Measurements from ENCODE around the gene ACSM6. TPM values are rescaled to one million over a fixed set of nuclear protein-coding genes. Genes with fewer than 3 reads are reported as not detected.

The ACSM6 gene
- total and polyA plus RNA-seq, 2 of the 8 experiments (the other 6 are each of a cell fraction or from before 2014, with no cell fraction given) = 0.33 TPM; not detected in 1

DNA sequence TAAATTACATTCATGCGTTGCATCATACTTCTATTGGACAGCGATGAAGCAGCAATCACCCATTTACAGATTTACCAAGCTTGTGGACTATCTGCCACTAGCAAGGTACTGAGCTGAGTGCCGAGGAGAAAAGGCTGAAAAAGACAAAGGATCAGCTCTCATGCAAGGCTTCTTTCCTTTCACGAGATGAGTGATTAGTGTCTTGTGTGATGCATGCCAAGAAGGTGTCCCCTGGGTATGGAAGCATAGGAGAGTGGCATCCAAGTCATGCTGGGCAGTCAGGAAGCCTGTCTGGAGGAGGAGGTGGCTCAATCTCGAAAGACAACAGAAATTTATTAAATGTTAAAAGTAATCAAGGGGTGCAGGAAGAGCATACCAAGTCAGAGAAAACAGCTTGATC is 40.9 kb downstream of the ACSM6 start (continued):
- no peak for TF ChIP-seq POU5F1 (IDR thresholded peaks at IDR 0.05; ENCODE audit: low read depth, low read length)
- TF ChIP-seq NRF1 (IDR thresholded peaks at IDR 0.05; ENCODE audit: low read depth, low read length) = no peak
- TF ChIP-seq RXRA (IDR thresholded peaks at IDR 0.05; ENCODE audit: insufficient read depth, low read depth, low read length) = no peak
- TF ChIP-seq CREB1 (IDR thresholded peaks at IDR 0.05) = no peak
- no peak for TF ChIP-seq SIRT6 (IDR thresholded peaks at IDR 0.05; ENCODE audit: low read length)
- TF ChIP-seq SP2 (IDR thresholded peaks at IDR 0.05; ENCODE audit: low read length) = no peak
- TF ChIP-seq BACH1 (IDR thresholded peaks at IDR 0.05; ENCODE audit: low read length) = no peak
- no peak for TF ChIP-seq EGR1 (IDR thresholded peaks at IDR 0.05; ENCODE audit: borderline replicate concordance, low read depth, low read length)

All from H1 (cell line).